Measurements from ENCODE around the gene SLC22A4.

Gene SLC22A4

DNA sequence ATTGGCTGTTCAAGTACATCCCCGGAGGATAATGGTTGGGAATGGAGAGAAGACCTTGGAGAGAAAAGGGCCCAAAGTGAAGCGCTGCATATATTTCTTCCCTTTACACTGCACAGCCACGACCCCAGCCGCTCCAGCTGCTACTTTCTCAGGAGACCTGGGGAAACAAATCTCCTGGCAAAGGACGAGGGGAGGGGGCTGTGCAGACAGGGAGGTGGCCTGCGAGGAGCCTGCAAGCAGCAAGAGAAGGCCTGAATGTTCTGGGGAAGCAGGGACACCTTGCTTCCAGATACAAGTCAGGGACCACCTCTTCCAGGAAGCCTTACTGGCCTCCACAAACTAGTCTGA, 37.4 kb upstream of the SLC22A4 start:
- Histone ChIP-seq H3K9me3 (ENCODE audit: control insufficient read depth in 1 of 2, low read length in 2 of 2) (no peaks in the 10 kb centered on the region), H3K36me3 (ENCODE audit: control insufficient read depth in 1 of 2, insufficient read depth in 2 of 2, low read length in 2 of 2) (no peaks in the 10 kb centered on the region), H3K9ac (ENCODE audit: low read depth in 1 of 2, low read length in 2 of 2) (peak overlapping the region in 1 of 2 donors; percentile 28), H3K27ac (ENCODE audit: low read depth, low read length) (no peak overlapping the region), H3K27me3 (ENCODE audit: control insufficient read depth in 1 of 2, insufficient read depth in 2 of 2, low read length in 2 of 2) (peaks cover 0 to 9% of the 10 kb centered on the region in 2 donors), H3K4me3 (ENCODE audit: low read depth in 1 of 2, low read length in 2 of 2) (peak overlapping the region in 1 of 2 donors; percentile 21), H3K4me1 (ENCODE audit: control insufficient read depth in 1 of 2, insufficient read depth in 2 of 2, low read length in 2 of 2) (peaks cover 25 to 29% of the 10 kb centered on the region in 2 donors)

- H3K36me3 ChIP-seq (ENCODE audit: control insufficient read depth in 1 of 2, insufficient read depth in 2 of 2, low read length in 2 of 2), result peaks cover 0 to 3% of the 10 kb centered on the region in 2 donors
- H3K27ac ChIP-seq (ENCODE audit: low read depth, low read length), result peak within 1 kb of the TSS; percentile 69
- H3K4me3 ChIP-seq (ENCODE audit: low read depth in 1 of 2, low read length in 2 of 2), result peak within 1 kb of the TSS; percentile 61 to 64
- peaks cover 0 to 9% of the 10 kb centered on the region in 2 donors for H3K27me3 ChIP-seq (ENCODE audit: control insufficient read depth in 1 of 2, insufficient read depth in 2 of 2, low read length in 2 of 2)
- H3K9ac ChIP-seq (ENCODE audit: low read depth in 1 of 2, low read length in 2 of 2), result peak within 1 kb of the TSS; percentile 57 to 69
- peaks cover 25 to 29% of the 10 kb centered on the region in 2 donors for H3K4me1 ChIP-seq (ENCODE audit: control insufficient read depth in 1 of 2, insufficient read depth in 2 of 2, low read length in 2 of 2)
- no peaks in the 10 kb centered on the region for H3K9me3 ChIP-seq (ENCODE audit: control insufficient read depth in 1 of 2, low read length in 2 of 2)
Observed at GRCh38 chr5:132257131-132258101, 36.8 kb upstream of the SLC22A4 start, which contains the start of gene PDLIM4. Gene PDLIM4 (plus strand): TSS chr5:132257696. CDS start chr5:132257735, 39 bp downstream.

DNA sequence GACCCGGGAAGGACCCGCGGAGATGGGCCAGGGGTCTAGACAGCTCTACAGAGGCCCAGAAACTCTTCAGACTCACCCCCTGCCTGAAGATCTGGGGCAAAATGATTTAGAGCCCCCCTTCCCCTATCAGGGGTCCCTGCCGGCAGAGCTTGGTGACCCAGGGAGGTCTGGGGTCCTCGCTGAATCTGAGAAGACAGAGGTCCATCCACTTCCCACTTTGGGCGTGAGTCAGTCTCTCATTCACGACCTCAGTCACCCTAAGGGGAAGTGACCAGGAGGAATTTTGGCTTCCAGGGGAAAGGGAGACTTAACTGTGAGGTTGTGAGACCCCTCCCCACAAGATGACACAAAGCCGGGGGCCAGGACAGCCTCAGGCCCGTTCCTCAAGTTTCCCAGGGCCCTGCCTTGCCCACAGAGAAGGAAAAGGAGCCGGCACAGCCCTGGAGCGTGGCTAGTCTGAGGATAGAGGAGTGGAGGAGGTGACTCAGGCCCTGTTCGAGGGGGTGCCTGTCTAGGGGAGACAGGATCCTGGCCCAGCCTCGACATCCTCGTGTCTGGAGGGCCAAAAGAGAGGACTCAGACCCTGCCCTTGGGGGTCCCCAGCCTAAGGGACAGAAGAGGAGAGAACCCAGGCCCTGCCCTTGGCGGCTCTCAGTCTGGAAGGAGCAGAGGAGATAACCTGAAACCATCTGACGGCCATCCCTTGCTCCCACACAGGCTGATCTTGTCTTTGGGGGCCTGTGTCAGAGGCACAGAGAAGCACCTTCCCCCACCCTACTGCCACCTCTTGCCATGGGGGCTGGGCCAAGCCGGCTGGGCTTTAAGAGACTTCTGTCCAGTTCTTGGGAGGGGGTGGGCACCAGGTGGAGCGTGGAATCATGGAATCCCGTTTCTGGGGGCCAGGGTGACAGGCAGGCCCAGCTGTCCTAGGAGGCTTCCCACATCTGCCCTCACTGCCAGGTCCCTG, 35.8 kb upstream of the SLC22A4 start:
- Histone ChIP-seq H3K27me3 (ENCODE audit: control insufficient read depth in 1 of 2, insufficient read depth in 2 of 2, low read length in 2 of 2) (peaks cover 0 to 9% of the 10 kb centered on the region in 2 donors), H3K4me3 (ENCODE audit: low read depth in 1 of 2, low read length in 2 of 2) (peak overlapping the region; percentile 61 to 64), H3K4me1 (ENCODE audit: control insufficient read depth in 1 of 2, insufficient read depth in 2 of 2, low read length in 2 of 2) (peaks cover 23 to 29% of the 10 kb centered on the region in 2 donors), H3K9ac (ENCODE audit: low read depth in 1 of 2, low read length in 2 of 2) (peak overlapping the region; percentile 57 to 69), H3K27ac (ENCODE audit: low read depth, low read length) (peak overlapping the region; percentile 69), H3K36me3 (ENCODE audit: control insufficient read depth in 1 of 2, insufficient read depth in 2 of 2, low read length in 2 of 2) (peaks cover 0 to 3% of the 10 kb centered on the region in 2 donors), H3K9me3 (ENCODE audit: control insufficient read depth in 1 of 2, low read length in 2 of 2) (no peaks in the 10 kb centered on the region)

- Histone ChIP-seq H3K4me3 (ENCODE audit: low read depth in 1 of 2, low read length in 2 of 2) (peak overlapping the region; percentile 36 to 61), H3K9me3 (ENCODE audit: control insufficient read depth in 1 of 2, low read length in 2 of 2) (no peaks in the 10 kb centered on the region), H3K36me3 (ENCODE audit: control insufficient read depth in 1 of 2, insufficient read depth in 2 of 2, low read length in 2 of 2) (peaks cover 0 to 3% of the 10 kb centered on the region in 2 donors), H3K4me1 (ENCODE audit: control insufficient read depth in 1 of 2, insufficient read depth in 2 of 2, low read length in 2 of 2) (peaks cover 20 to 22% of the 10 kb centered on the region in 2 donors), H3K27me3 (ENCODE audit: control insufficient read depth in 1 of 2, insufficient read depth in 2 of 2, low read length in 2 of 2) (peaks cover 0 to 9% of the 10 kb centered on the region in 2 donors), H3K27ac (ENCODE audit: low read depth, low read length) (peak overlapping the region; percentile 69), H3K9ac (ENCODE audit: low read depth in 1 of 2, low read length in 2 of 2) (peak overlapping the region in 1 of 2 donors; percentile 69)
Observed at GRCh38 chr5:132259069-132259851, 34.9 kb upstream of the SLC22A4 start.

GRCh38 chr5:132260051-132260450, 34.1 kb upstream of the SLC22A4 start:
- Histone ChIP-seq H3K9ac (ENCODE audit: low read depth in 1 of 2, low read length in 2 of 2) (peak overlapping the region in 1 of 2 donors; percentile 69), H3K27ac (ENCODE audit: low read depth, low read length) (peak overlapping the region; percentile 69), H3K9me3 (ENCODE audit: control insufficient read depth in 1 of 2, low read length in 2 of 2) (no peaks in the 10 kb centered on the region), H3K4me3 (ENCODE audit: low read depth in 1 of 2, low read length in 2 of 2) (peak overlapping the region in 1 of 2 donors; percentile 19), H3K4me1 (ENCODE audit: control insufficient read depth in 1 of 2, insufficient read depth in 2 of 2, low read length in 2 of 2) (peaks cover 22 to 24% of the 10 kb centered on the region in 2 donors), H3K36me3 (ENCODE audit: control insufficient read depth in 1 of 2, insufficient read depth in 2 of 2, low read length in 2 of 2) (peaks cover 0 to 3% of the 10 kb centered on the region in 2 donors), H3K27me3 (ENCODE audit: control insufficient read depth in 1 of 2, insufficient read depth in 2 of 2, low read length in 2 of 2) (peaks cover 0 to 9% of the 10 kb centered on the region in 2 donors)

GRCh38 chr5:132260714-132261551, 33.3 kb upstream of the SLC22A4 start:
- Histone ChIP-seq H3K4me3 (ENCODE audit: low read depth in 1 of 2, low read length in 2 of 2) (no peak overlapping the region), H3K9ac (ENCODE audit: low read depth in 1 of 2, low read length in 2 of 2) (peak overlapping the region in 1 of 2 donors; percentile 69), H3K4me1 (ENCODE audit: control insufficient read depth in 1 of 2, insufficient read depth in 2 of 2, low read length in 2 of 2) (peaks cover 30 to 31% of the 10 kb centered on the region in 2 donors), H3K36me3 (ENCODE audit: control insufficient read depth in 1 of 2, insufficient read depth in 2 of 2, low read length in 2 of 2) (peaks cover 0 to 3% of the 10 kb centered on the region in 2 donors), H3K27me3 (ENCODE audit: control insufficient read depth in 1 of 2, insufficient read depth in 2 of 2, low read length in 2 of 2) (peaks cover 0 to 9% of the 10 kb centered on the region in 2 donors), H3K27ac (ENCODE audit: low read depth, low read length) (peak overlapping the region; percentile 23), H3K9me3 (ENCODE audit: control insufficient read depth in 1 of 2, low read length in 2 of 2) (no peaks in the 10 kb centered on the region)

- Histone ChIP-seq H3K27me3 (ENCODE audit: control insufficient read depth in 1 of 2, insufficient read depth in 2 of 2, low read length in 2 of 2) (no peaks in the 10 kb centered on the region), H3K4me1 (ENCODE audit: control insufficient read depth in 1 of 2, insufficient read depth in 2 of 2, low read length in 2 of 2) (peaks cover 34 to 35% of the 10 kb centered on the region in 2 donors), H3K36me3 (ENCODE audit: control insufficient read depth in 1 of 2, insufficient read depth in 2 of 2, low read length in 2 of 2) (peaks cover 0 to 3% of the 10 kb centered on the region in 2 donors), H3K9me3 (ENCODE audit: control insufficient read depth in 1 of 2, low read length in 2 of 2) (no peaks in the 10 kb centered on the region), H3K27ac (ENCODE audit: low read depth, low read length) (no peak overlapping the region), H3K9ac (ENCODE audit: low read depth in 1 of 2, low read length in 2 of 2) (no peak overlapping the region), H3K4me3 (ENCODE audit: low read depth in 1 of 2, low read length in 2 of 2) (no peak overlapping the region)
Observed at GRCh38 chr5:132261881-132262845, 32.0 kb upstream of the SLC22A4 start.

- Histone ChIP-seq H3K9ac (ENCODE audit: low read depth in 1 of 2, low read length in 2 of 2) (no peak overlapping the region), H3K4me1 (ENCODE audit: control insufficient read depth in 1 of 2, insufficient read depth in 2 of 2, low read length in 2 of 2) (peaks cover 34 to 35% of the 10 kb centered on the region in 2 donors), H3K27me3 (ENCODE audit: control insufficient read depth in 1 of 2, insufficient read depth in 2 of 2, low read length in 2 of 2) (no peaks in the 10 kb centered on the region), H3K27ac (ENCODE audit: low read depth, low read length) (no peak overlapping the region), H3K4me3 (ENCODE audit: low read depth in 1 of 2, low read length in 2 of 2) (no peak overlapping the region), H3K36me3 (ENCODE audit: control insufficient read depth in 1 of 2, insufficient read depth in 2 of 2, low read length in 2 of 2) (peaks cover 0 to 3% of the 10 kb centered on the region in 2 donors), H3K9me3 (ENCODE audit: control insufficient read depth in 1 of 2, low read length in 2 of 2) (no peaks in the 10 kb centered on the region)
Observed at GRCh38 chr5:132262882-132263547, 31.2 kb upstream of the SLC22A4 start.
